Measurements from ENCODE around the gene RBM34.

Gene RBM34

DNA sequence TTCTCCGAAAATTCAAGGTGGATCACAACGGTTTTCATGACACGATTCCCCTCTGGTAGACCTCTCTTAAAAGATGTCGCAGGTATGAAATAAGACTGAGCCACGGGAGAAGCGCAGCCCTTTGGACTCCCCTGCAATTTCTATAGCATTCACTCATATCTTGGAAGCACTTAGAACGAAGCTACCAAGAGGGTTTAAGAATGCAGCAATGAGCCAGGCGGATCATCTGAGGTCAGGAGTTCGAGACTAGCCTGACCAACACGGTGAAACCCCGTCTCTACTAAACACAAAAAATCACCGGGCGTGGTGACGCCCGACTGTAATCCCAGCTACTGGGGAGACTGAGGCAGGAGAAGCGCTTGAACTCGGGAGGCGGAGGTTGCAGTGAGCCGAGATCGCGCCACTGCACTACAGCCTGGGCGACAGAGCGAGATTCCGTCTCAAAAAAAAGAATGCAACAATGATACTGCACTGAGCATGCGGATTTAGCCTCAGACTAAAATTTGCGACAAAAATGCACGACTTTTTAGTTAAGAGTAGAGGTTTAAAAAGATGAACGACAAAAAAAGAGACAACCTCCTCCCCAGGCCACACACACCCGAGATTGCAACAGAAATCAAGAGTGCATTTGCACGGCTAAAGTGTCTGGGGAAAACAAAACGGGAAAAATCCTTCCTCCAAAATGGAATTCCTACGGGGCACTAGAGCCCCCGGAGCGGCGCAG lies 33.2 kb downstream of the RBM34 start:
- DNase-seq (ENCODE audit: low read depth, low spot score), result no peak
- H3K4me3 ChIP-seq (ENCODE audit: low read length), result peak overlapping the region; percentile 96

DNA sequence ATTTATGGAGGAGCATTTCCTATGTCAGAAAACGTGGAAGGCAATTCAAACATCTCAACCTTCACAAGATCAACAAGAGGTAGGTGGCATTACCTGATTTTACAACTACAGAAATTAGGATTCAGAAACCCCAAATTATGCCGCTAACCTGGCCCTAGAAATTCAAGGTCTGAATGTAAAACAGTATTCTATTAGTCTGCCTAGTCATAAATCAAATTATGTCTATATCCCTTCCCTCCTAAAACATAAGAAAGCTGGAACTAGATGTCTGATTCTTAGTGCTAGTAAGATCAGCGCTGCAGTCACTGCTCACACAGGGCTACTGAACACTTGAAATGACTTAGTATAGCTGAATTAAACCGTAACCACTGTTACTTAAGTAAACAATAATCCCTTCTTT lies 33.8 kb downstream of the RBM34 start:
- no peak for DNase-seq (ENCODE audit: low read depth, low spot score)
- peak overlapping the region; percentile 96 for H3K4me3 ChIP-seq (ENCODE audit: low read length)

GRCh38 chr1:235124665-235125064 lies 36.4 kb downstream of the RBM34 start:
- H3K4me3 ChIP-seq (ENCODE audit: low read length), result no peak overlapping the region

DNA sequence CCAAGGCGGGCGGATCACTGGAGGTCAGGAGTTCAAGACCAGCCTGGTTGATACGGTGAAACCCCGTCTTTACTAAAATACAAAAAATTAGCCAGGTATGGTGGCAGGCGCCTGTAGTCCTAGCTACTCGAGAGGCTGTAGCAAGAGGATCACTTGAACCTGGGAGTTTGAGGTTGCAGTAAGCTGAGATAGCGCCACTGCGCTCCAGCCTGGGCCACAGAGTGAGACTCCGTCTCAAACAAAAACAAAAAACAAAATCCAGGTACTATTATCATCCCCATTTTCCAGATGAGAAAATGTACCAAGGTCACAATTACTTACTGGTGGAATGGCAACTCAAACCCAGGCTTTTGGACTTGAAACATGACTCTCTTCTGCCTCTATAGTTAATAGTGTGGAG lies 36.9 kb downstream of the RBM34 start:
- H3K4me3 ChIP-seq (ENCODE audit: low read length), result no peak overlapping the region
- DNase-seq (ENCODE audit: low read depth, low spot score), result no peak

More at GRCh38 chr1:235124665-235125064, 36.4 kb downstream of the RBM34 start:
- DNase-seq (ENCODE audit: low read depth, low spot score), result no peak

GRCh38 chr1:235122348-235122747 lies 38.7 kb downstream of the RBM34 start:
- H3K4me3 ChIP-seq (ENCODE audit: low read length), result no peak overlapping the region
- no peak for DNase-seq (ENCODE audit: low read depth, low spot score)

DNA sequence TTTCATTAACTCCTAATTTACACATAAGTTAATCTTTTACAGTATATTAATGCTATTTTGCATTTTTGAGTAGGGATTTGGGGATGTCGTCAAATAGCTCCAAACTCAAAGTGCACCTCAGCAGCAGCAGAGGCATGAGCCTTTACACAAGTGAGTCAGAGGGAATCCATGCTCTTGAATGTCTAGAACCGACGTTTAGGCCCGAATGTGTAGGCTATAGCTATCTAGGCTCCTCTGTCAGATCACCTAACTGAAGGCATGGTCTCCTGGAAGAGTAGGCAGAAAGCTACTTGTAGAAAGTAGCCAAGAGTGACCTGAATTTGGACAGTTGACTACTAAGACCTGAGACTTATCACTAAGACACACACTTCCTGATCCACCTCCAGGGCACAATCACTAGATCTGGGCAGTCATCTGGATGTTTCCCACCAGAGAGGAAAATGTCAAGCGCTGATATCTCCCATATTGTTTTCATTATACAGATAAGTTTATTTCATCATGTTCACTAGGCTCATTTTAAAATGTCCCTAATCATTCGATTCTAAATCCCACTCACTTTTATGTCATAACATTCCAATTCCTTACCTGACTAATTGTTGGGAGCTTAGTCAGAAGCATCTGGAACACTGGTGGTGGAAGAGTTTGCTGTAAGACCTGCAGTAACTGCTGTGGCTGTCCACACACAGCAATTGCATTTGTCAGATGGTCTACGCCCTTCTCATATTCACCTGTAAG lies 47.7 kb downstream of the RBM34 start:
- no peak for DNase-seq (ENCODE audit: low read depth, low spot score)
- no peak overlapping the region for H3K4me3 ChIP-seq (ENCODE audit: low read length)

GRCh38 chr1:235112297-235113182 lies 48.5 kb downstream of the RBM34 start:
- no peak overlapping the region for H3K4me3 ChIP-seq (ENCODE audit: low read length)
- no peak for DNase-seq (ENCODE audit: low read depth, low spot score)

DNA sequence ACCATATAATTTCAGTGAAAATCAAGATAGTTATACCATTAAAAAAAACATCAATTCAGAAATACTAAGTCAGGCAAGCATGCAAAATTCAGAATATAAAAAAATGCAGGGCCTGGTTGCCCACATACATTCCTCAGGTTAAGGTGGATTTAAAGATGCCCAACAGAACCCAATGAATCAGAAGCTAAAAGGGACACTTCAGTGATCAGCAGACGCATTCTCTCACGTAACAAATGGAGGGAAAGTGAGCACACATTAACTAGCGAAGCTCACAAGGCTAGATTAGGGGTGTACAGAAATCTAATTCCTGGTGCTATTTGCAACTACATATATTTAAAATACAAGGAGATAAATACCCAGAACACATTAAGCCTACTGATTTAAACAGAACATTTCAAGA lies 49.9 kb downstream of the RBM34 start:
- no peak overlapping the region for H3K4me3 ChIP-seq (ENCODE audit: low read length)
- no peak for DNase-seq (ENCODE audit: low read depth, low spot score)

DNA sequence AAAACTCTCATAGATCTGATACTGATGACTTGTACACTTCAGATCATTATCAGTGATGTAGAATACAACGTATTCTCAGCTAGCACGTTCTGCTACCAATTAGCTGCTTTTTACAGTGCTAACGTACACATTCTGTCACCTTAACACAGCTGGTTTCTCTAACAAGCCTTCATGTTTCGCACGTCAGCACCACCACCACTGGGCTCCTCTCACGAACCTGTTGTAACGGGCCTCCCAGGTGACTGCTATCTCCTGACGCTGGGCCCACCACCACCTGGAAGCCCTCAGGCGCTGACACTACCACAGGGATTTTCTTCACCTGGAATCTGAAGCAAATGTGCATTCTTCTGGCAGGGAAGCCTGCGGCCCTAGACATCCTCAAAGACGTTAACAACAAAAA lies 52.2 kb downstream of the RBM34 start:
- no peak overlapping the region for H3K4me3 ChIP-seq (ENCODE audit: low read length)
- DNase-seq (ENCODE audit: low read depth, low spot score), result no peak

DNA sequence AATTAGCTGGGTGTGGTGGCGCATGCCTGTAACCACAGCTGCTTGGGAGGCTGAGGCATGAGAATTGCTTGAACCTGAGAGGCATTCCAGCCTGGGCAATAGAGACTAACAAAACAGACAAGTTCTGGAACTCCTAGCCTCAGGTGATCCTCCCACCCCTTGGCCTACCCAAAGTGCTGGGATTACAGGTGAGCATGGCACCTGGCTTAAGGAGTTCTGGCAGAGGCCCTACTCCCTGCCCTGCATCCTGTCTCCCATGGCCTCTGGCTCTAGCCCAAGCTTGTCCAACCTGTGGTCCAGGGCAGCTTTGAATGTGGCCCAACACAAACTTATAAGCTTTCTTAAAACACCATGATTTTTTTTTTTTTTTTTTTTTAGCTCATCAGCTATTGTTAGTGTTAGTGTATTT lies 52.9 kb downstream of the RBM34 start:
- DNase-seq (ENCODE audit: low read depth, low spot score), result no peak
- H3K4me3 ChIP-seq (ENCODE audit: low read length), result no peak overlapping the region

DNA sequence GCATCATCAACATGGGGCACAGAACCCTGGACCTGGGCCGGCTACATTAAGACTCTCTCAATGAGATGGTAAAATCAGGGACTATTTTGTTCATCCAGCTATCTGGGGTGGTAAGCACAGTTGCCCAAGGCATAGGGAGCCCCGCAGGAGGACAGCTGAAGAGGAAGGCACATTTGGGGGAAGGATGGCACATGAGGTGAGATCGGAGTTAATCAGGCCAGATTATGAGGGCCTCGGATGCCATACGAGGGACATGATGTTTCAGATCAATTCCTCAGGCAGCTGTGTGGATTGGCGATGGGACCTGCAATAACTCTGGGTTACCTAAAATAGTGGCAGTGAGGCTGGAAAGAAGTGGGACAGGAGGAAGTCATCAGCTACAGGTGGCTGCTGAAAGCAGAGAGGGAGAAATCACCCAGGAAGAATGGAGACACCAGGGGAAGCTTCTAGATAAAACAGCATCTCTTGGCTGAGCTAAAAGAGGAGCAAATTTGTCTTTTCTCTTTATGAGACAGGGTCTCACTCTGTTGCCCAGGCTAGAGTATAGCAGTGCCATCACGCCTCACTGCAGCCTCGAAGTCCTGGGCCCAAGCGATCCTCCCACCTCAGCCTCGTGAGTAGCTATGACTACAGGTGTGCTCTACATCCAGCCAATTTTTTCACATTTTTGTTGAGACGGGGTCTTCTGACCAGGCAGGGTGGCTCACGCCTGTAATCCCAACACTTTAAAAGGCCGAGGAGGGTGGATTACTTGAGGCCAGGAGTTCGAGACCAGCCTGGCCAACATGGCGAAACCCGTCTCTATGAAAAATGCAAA lies 53.5 kb downstream of the RBM34 start:
- DNase-seq (ENCODE audit: low read depth, low spot score), result no peak

DNA sequence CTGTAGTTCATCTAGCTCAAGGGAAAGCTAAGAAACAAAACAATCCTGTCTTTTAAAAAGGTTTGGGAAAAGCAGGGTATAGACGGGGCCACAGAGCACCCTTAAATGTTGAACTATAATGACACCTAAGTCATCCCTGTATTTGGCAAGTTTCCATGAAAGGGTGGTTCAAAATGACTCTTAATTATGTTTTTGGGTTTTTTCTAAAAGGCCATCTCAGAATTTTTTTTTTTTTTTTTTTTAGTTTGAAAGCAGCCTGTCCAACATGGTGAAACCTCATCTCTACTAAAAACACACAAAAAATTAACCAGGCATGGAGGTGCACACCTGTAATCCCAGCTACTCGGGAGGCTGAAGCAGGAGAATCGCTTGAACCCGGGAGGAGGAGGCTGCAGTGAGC lies 54.6 kb downstream of the RBM34 start:
- H3K4me3 ChIP-seq (ENCODE audit: low read length), result no peak overlapping the region
- no peak for DNase-seq (ENCODE audit: low read depth, low spot score)

More for the DNA sequence above, 53.5 kb downstream of the RBM34 start:
- H3K4me3 ChIP-seq (ENCODE audit: low read length), result no peak overlapping the region

- no peak for DNase-seq (ENCODE audit: low read depth, low spot score)
- no peak overlapping the region for H3K4me3 ChIP-seq (ENCODE audit: low read length)
Observed at GRCh38 chr1:235105051-235106043, 55.7 kb downstream of the RBM34 start.

DNA sequence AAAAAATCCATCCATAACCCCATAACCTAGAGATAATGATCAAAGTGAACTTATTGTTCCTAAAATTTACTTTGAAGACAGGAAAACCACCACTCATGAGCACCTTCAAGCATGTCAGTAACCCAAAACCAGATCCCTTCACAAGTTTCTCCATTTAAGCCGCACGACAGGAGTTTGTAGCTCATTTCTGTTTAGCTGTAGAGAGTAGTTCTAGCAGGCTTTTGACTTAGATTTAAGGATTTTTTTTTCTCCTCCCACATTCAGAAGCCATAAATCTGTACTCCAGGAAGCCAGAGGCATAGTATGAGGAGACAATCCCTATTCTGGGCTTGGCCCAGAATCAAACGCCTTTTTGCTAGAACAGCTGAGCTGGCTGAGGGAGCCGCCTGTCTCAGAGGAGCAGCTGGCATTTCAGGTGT lies 58.0 kb downstream of the RBM34 start:
- H3K4me3 ChIP-seq (ENCODE audit: low read length), result no peak overlapping the region
- DNase-seq (ENCODE audit: low read depth, low spot score), result peak; percentile 92

DNA sequence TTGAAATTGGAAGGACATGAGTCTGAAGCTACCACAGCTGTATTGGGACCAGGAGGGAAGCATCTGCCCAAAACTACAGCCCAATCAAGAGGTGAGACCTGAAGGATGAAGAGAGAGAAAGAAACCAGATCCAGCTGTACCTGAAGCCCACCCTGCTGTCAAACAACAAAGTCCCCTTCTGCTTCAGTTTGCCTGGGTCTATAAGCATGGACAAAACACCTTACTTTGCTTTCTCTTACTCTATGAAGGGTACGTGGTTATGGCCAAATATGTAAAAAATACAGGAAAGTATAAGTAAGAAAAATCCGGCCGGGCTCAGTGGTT lies 58.8 kb downstream of the RBM34 start:
- H3K4me3 ChIP-seq (ENCODE audit: low read length), result no peak overlapping the region
- no peak for DNase-seq (ENCODE audit: low read depth, low spot score)

DNA sequence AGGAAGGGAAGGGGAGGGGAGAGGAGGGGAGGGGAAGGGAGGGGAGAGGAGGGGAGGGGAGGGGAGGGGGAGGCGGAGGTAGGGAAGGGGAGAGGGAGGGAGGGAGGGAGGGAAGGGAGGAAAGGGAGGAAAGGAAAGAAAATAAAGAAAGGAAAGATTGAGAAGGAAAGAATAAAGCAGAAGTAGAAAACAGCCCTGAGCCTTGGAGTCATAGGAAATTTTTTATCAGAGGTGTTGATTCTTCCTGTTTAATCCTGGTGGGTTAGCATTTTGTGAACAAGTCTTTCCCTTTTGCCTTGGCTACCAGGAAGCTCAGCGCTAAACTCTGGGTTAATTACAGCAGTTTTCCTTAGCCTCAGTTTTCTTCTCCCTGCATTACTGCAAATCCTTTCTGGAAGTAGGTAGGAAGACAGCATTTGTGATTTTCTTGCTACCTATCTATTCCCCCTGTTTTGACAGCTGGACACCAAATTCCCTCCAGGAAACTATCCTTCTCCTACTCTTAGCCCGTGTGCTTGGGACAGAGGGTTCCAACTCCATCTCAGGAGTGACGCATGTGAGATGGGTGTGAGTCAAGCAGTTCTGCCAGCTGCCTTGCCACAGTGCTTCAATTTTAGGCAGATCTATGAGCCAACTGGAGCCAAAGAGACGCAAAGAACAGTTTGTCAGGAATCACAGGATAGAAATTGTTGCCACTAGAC lies 59.3 kb downstream of the RBM34 start:
- DNase-seq (ENCODE audit: low read depth, low spot score), result no peak
- H3K4me3 ChIP-seq (ENCODE audit: low read length), result no peak overlapping the region

- H3K4me3 ChIP-seq (ENCODE audit: low read length), result no peak overlapping the region
- DNase-seq (ENCODE audit: low read depth, low spot score), result peak; percentile 81
Observed at GRCh38 chr1:235100194-235100772, 60.8 kb downstream of the RBM34 start.

Measured in Jurkat, Clone E6-1 (cell line).